ENCODE measurements around the gene TMPRSS7.

The TMPRSS7 gene, protein sequence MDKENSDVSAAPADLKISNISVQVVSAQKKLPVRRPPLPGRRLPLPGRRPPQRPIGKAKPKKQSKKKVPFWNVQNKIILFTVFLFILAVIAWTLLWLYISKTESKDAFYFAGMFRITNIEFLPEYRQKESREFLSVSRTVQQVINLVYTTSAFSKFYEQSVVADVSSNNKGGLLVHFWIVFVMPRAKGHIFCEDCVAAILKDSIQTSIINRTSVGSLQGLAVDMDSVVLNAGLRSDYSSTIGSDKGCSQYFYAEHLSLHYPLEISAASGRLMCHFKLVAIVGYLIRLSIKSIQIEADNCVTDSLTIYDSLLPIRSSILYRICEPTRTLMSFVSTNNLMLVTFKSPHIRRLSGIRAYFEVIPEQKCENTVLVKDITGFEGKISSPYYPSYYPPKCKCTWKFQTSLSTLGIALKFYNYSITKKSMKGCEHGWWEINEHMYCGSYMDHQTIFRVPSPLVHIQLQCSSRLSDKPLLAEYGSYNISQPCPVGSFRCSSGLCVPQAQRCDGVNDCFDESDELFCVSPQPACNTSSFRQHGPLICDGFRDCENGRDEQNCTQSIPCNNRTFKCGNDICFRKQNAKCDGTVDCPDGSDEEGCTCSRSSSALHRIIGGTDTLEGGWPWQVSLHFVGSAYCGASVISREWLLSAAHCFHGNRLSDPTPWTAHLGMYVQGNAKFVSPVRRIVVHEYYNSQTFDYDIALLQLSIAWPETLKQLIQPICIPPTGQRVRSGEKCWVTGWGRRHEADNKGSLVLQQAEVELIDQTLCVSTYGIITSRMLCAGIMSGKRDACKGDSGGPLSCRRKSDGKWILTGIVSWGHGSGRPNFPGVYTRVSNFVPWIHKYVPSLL

GRCh38 chr3:112034436-112034835 lies at the start of gene TMPRSS7:
TSS of gene TMPRSS7 (plus strand) at chr3:112034736. CDS start at chr3:112034846, 110 bp downstream.
- H3K36me3 ChIP-seq (ENCODE audit: control insufficient read depth, insufficient read depth, low read length) = no peaks in the 10 kb centered on the region
- no peak within 1 kb of the TSS for H3K9ac ChIP-seq (ENCODE audit: low read length)
- H3K27me3 ChIP-seq (ENCODE audit: control insufficient read depth, insufficient read depth, low read length) = no peaks in the 10 kb centered on the region
- no peak within 1 kb of the TSS for H3K27ac ChIP-seq (ENCODE audit: low read depth, low read length)
- H3K4me3 ChIP-seq (ENCODE audit: low read length) = no peak within 1 kb of the TSS
- H3K4me1 ChIP-seq (ENCODE audit: control insufficient read depth, insufficient read depth, low read length) = no peaks in the 10 kb centered on the region

GRCh38 chr3:111986800-111987199 lies 47.7 kb upstream of the TMPRSS7 start:
- no peak overlapping the region for H3K4me3 ChIP-seq (ENCODE audit: low read length)
- H3K36me3 ChIP-seq (ENCODE audit: control insufficient read depth, insufficient read depth, low read length) = peaks cover 6% of the 10 kb centered on the region
- H3K27ac ChIP-seq (ENCODE audit: low read depth, low read length) = no peak overlapping the region
- H3K9ac ChIP-seq (ENCODE audit: low read length) = no peak overlapping the region
- H3K4me1 ChIP-seq (ENCODE audit: control insufficient read depth, insufficient read depth, low read length) = peaks cover under 1% of the 10 kb centered on the region
- H3K27me3 ChIP-seq (ENCODE audit: control insufficient read depth, insufficient read depth, low read length) = no peaks in the 10 kb centered on the region

DNA sequence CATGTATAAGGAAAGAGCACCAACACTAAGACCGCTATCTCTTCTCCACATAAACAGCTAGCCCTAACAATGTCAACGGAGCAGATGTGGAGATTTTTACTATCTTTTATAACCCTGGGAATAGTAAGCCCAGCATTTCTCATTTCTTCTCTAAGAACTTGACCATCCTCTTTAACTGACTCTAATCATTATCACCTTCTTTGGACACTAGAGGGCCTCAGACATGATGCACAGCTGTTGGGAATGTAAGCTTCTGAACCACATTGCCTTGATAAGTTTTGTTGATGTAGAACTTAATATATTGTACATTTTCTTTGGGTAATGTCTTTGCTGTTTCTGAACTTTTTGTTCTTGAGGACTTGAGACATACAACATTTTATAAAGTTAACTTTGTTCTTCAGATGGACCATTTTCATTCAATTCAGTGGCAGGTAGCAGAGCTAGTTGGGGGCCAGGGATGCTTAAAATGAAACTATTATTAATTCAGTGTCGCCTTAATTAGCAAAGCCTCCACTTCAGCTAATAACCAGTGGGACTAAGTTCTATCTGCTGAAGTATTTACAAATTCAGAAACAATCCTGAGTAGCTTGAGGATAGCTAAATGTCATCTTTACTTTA lies 45.4 kb upstream of the TMPRSS7 start:
- no peaks in the 10 kb centered on the region for H3K4me1 ChIP-seq (ENCODE audit: control insufficient read depth, insufficient read depth, low read length)
- no peak overlapping the region for H3K4me3 ChIP-seq (ENCODE audit: low read length)
- no peak overlapping the region for H3K27ac ChIP-seq (ENCODE audit: low read depth, low read length)
- no peaks in the 10 kb centered on the region for H3K27me3 ChIP-seq (ENCODE audit: control insufficient read depth, insufficient read depth, low read length)
- no peak overlapping the region for H3K9ac ChIP-seq (ENCODE audit: low read length)
- H3K36me3 ChIP-seq (ENCODE audit: control insufficient read depth, insufficient read depth, low read length) = peaks cover 6% of the 10 kb centered on the region

- Histone ChIP-seq H3K4me1 (ENCODE audit: control insufficient read depth, insufficient read depth, low read length) (no peaks in the 10 kb centered on the region), H3K27ac (ENCODE audit: low read depth, low read length) (no peak overlapping the region), H3K36me3 (ENCODE audit: control insufficient read depth, insufficient read depth, low read length) (peaks cover 3% of the 10 kb centered on the region), H3K4me3 (ENCODE audit: low read length) (no peak overlapping the region), H3K27me3 (ENCODE audit: control insufficient read depth, insufficient read depth, low read length) (no peaks in the 10 kb centered on the region), H3K9ac (ENCODE audit: low read length) (no peak overlapping the region)
Observed at GRCh38 chr3:111993038-111993437, 41.5 kb upstream of the TMPRSS7 start.

- peaks cover 5% of the 10 kb centered on the region for H3K27me3 ChIP-seq (ENCODE audit: control insufficient read depth, insufficient read depth, low read length)
- peak within 1 kb of the TSS; percentile 41 for H3K4me3 ChIP-seq (ENCODE audit: low read length)
- H3K36me3 ChIP-seq (ENCODE audit: control insufficient read depth, insufficient read depth, low read length) = no peaks in the 10 kb centered on the region
- no peak within 1 kb of the TSS for H3K9ac ChIP-seq (ENCODE audit: low read length)
- H3K4me1 ChIP-seq (ENCODE audit: control insufficient read depth, insufficient read depth, low read length) = no peaks in the 10 kb centered on the region
- H3K27ac ChIP-seq (ENCODE audit: low read depth, low read length) = no peak within 1 kb of the TSS
Observed at GRCh38 chr3:111998636-111999483, 35.7 kb upstream of the TMPRSS7 start, which contains the start of gene TAGLN3. TSS of gene TAGLN3 (plus strand) at chr3:111998922. CDS start at chr3:111999423, 501 bp downstream.

DNA sequence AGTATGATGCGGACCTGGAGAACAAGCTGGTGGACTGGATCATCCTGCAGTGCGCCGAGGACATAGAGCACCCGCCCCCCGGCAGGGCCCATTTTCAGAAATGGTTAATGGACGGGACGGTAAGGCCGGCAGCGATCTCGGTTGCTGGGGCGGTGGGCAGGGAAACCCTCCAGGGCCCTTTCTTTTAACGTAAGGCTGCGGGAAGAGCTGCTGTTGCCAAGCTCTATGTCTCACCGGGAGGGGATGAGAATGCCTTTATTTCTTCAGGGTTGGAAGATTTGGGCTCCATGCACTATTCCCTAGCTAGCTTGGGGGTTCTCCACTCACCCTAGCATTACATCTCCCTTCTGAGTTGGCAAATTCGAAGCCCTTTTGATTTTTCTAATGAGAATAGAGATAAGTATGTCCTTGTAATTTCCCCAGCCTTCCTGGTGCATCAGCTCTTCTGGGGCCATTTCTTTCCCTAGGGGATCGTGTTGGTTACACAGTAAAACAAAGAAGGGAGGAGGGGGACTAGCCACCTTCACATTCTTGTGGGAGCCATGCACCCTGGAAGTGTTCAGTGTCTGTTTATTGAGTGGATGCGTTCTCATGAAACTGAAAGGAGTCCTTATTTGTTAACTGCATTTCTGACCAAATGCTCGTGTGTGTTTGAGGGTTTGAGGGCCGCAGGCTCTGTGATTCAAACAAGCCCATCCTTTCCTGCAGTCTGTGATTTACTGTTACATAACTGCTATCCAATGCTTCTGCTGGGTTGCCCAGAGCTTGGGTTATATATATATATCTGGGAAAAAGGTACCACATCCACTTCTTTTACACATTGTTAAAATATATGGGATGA lies 34.8 kb upstream of the TMPRSS7 start:
- Histone ChIP-seq H3K4me1 (ENCODE audit: control insufficient read depth, insufficient read depth, low read length) (no peaks in the 10 kb centered on the region), H3K9ac (ENCODE audit: low read length) (no peak overlapping the region), H3K36me3 (ENCODE audit: control insufficient read depth, insufficient read depth, low read length) (no peaks in the 10 kb centered on the region), H3K27me3 (ENCODE audit: control insufficient read depth, insufficient read depth, low read length) (peaks cover 5% of the 10 kb centered on the region), H3K27ac (ENCODE audit: low read depth, low read length) (no peak overlapping the region), H3K4me3 (ENCODE audit: low read length) (peak overlapping the region; percentile 41)

DNA sequence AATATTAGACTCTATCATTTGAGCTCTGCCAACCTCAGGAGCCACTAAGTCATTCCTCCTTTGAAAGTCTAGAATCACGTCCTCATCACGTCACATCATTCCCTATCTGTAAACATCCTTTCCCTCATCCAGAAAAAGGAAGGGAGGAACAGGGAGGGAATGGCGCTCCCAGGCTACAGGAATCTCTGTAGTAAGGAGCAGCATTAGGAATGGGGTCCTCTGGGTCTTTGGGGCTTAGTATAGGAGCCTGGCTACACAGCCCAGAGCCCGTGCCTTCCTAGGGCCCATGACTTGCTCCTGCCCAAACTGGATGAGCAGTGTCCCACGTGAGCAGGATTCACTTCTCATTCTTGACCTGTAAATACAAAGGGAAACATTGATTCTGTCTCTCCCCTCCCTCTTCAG lies 34.2 kb upstream of the TMPRSS7 start:
- H3K9ac ChIP-seq (ENCODE audit: low read length) = no peak overlapping the region
- no peak overlapping the region for H3K4me3 ChIP-seq (ENCODE audit: low read length)
- no peaks in the 10 kb centered on the region for H3K36me3 ChIP-seq (ENCODE audit: control insufficient read depth, insufficient read depth, low read length)
- H3K4me1 ChIP-seq (ENCODE audit: control insufficient read depth, insufficient read depth, low read length) = no peaks in the 10 kb centered on the region
- H3K27ac ChIP-seq (ENCODE audit: low read depth, low read length) = no peak overlapping the region
- peaks cover 5% of the 10 kb centered on the region for H3K27me3 ChIP-seq (ENCODE audit: control insufficient read depth, insufficient read depth, low read length)

DNA sequence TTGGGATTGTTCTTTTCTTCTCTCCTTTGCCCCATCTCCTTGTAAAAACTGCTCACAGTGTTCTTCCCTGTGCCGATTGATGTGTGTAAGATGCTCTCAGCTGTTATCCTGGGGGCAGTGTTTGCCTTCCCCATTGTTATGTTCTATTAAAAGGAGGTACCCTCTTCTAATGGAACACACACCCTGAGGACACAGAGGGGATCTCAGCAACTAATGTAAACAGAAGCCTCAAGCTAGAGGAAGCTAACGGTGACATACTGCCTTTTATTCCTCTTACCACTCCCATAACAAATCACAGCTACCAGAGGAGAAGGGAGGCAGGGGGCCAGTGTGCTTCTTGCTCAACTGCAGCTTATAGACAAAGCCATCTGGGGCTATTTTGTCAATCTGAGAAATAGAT lies 33.6 kb upstream of the TMPRSS7 start:
- peaks cover 5% of the 10 kb centered on the region for H3K27me3 ChIP-seq (ENCODE audit: control insufficient read depth, insufficient read depth, low read length)
- H3K36me3 ChIP-seq (ENCODE audit: control insufficient read depth, insufficient read depth, low read length) = no peaks in the 10 kb centered on the region
- no peak overlapping the region for H3K9ac ChIP-seq (ENCODE audit: low read length)
- H3K4me1 ChIP-seq (ENCODE audit: control insufficient read depth, insufficient read depth, low read length) = no peaks in the 10 kb centered on the region
- H3K4me3 ChIP-seq (ENCODE audit: low read length) = no peak overlapping the region
- no peak overlapping the region for H3K27ac ChIP-seq (ENCODE audit: low read depth, low read length)

DNA sequence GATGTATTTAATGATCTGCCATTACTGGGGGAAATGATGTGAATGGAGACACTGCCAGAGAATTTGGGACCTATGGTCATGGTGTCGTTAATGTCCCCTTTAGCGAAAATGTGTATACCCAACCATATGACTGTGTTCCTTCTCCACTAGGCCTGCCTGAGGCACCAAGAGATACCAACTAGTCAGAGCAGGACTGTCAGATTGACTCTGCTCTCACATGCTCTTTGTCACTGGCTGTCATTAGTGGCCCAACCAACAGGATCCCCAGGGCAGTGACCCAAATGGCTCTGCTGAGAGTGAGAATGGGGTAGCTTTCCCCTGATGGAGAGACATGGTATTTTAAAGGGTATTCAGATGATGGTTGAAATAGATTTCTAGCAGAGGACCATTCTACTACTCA lies 33.0 kb upstream of the TMPRSS7 start:
- Histone ChIP-seq H3K27me3 (ENCODE audit: control insufficient read depth, insufficient read depth, low read length) (peaks cover 5% of the 10 kb centered on the region), H3K9ac (ENCODE audit: low read length) (no peak overlapping the region), H3K4me1 (ENCODE audit: control insufficient read depth, insufficient read depth, low read length) (no peaks in the 10 kb centered on the region), H3K36me3 (ENCODE audit: control insufficient read depth, insufficient read depth, low read length) (no peaks in the 10 kb centered on the region), H3K4me3 (ENCODE audit: low read length) (no peak overlapping the region), H3K27ac (ENCODE audit: low read depth, low read length) (no peak overlapping the region)

GRCh38 chr3:112002096-112002971 lies 32.2 kb upstream of the TMPRSS7 start:
- Histone ChIP-seq H3K4me3 (ENCODE audit: low read length) (no peak overlapping the region), H3K4me1 (ENCODE audit: control insufficient read depth, insufficient read depth, low read length) (no peaks in the 10 kb centered on the region), H3K27me3 (ENCODE audit: control insufficient read depth, insufficient read depth, low read length) (peaks cover 5% of the 10 kb centered on the region), H3K27ac (ENCODE audit: low read depth, low read length) (no peak overlapping the region), H3K36me3 (ENCODE audit: control insufficient read depth, insufficient read depth, low read length) (no peaks in the 10 kb centered on the region), H3K9ac (ENCODE audit: low read length) (no peak overlapping the region)

Data from rectal smooth muscle tissue (tissue), 1 donor.